ENCODE data around the gene ZNF189.
A peak's percentile ranks its signal among the peaks of the same experiment; 100 is the strongest.

The ZNF189 gene

GRCh38 chr9:101398068-101398929 lies at the start of gene ZNF189, which contains the start of gene MRPL50:
ZNF189 (plus strand) TSS chr9:101398851; CDS start chr9:101399157, 306 bp downstream.
MRPL50 (minus strand) TSS chr9:101398618; CDS start chr9:101398592, 26 bp downstream.
- peak; percentile 98 for DNase-seq

GRCh38 chr9:101350285-101350684 lies 48.4 kb upstream of the ZNF189 start:
- DNase-seq, result no peak

DNA sequence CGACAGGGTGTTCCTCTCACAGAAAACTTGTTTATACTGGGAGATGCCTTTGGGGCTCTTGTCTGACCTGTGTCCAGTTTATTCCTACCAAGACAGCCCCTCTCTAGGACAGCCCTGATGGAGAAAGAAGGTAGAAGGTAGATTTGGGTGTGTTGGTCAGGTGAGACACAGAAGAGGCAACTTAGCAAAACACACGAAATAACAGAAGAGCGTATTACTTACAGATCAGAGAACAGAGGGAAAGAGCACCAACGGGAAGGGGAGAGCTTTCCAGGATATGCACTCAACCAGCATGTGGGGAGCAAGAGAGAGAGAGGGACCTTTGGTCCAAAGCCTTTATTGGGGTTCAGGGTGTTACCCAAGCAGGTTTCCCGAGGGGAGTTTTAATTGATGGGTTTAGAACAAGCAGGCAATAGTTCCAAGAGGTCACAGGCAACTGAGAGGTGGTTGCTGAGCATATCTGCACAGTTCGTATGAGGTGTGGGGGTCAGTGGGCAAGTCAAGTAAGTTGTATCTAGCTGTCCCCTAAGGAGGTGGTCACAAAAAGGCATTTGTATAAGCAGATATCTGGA lies 45.7 kb upstream of the ZNF189 start:
- no peak for DNase-seq

GRCh38 chr9:101353683-101354082 lies 45.0 kb upstream of the ZNF189 start:
- DNase-seq, result no peak

GRCh38 chr9:101354143-101354764 lies 44.4 kb upstream of the ZNF189 start:
- no peak for DNase-seq

DNA sequence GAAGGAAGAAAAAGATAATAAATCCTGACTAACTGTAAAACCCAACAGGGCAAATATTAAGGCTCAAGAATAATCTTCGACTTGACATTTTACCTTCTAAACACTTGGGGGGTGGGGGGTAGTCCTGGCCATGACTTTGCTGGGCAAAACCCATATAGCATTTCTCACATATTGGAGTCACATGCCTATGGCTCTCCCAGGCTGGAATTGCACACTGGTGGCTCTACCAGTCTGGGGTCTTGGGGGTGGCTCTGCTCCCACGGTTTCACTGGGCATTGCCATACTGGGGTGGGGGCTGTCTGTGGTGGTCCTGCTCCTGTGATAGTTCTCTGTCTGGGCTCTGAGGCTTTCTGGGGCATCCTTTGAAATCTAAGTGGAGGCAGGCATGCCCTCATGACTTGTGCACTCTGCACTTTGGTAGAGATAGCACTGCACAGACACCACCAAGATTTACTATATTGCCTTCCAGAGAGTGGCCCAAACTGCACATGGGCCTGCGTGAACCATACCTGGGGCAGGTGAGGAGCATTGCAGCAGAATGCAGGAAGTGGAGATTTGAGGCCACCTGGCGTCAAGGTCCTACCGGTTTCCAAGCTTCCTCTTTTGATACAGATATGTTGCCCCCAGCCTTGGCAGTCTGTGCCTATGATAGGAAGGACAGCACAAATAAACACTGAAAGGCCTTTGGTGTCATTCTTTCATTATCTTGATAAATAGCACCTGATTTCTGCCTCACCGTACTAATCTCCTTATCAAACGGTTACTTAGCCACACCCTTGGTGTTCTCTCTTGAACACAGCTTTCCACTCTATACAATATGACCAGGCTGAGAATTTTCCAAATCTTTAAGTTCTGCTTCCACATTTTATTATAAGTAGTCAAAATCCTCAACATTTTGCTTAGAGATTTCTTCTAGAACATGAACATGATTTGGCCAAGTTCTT lies 43.6 kb upstream of the ZNF189 start:
- no peak for DNase-seq

DNA sequence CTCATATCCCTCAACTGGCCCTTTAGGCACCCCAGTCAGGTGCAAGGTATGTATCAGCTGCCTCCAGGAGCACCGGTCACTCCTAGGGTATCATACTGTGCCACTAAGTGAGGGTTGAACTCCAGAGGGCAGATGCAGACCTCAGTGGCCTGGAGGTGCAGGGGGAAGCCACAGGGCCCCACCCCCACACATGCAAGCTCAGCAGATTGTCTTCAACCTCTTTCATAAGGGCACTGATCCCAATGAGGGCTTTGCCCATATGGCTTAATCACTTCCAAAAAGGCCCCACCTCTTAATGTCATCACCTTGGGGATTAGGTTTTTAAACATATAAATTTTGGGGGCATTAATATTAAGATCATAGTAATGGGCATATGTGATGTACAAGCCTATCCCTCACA lies 42.0 kb upstream of the ZNF189 start:
- DNase-seq, result no peak

DNA sequence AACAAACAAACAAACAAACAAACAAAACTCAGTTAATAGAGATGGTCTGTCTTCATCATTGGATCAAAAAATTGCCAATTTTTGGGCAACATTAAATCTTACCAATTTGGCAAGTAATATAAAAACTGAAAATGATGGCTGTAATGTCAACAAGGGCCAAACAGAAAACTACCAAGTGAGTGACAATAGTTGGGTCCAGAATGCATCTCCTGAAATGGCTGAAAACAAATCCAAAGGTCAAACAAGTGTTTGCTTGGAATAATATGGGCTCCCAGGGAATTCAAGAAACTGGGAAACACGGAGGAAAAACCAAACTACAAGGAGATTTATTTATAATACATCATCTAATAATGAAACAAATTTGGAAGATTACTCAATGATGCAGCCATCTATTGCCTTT lies 39.0 kb upstream of the ZNF189 start:
- DNase-seq, result no peak

- DNase-seq, result no peak
Measured at GRCh38 chr9:101360647-101361046, 38.0 kb upstream of the ZNF189 start.

- DNase-seq, result no peak
Measured at GRCh38 chr9:101362450-101362849, 36.2 kb upstream of the ZNF189 start.

GRCh38 chr9:101365181-101365580 lies 33.5 kb upstream of the ZNF189 start:
- no peak for DNase-seq

DNA sequence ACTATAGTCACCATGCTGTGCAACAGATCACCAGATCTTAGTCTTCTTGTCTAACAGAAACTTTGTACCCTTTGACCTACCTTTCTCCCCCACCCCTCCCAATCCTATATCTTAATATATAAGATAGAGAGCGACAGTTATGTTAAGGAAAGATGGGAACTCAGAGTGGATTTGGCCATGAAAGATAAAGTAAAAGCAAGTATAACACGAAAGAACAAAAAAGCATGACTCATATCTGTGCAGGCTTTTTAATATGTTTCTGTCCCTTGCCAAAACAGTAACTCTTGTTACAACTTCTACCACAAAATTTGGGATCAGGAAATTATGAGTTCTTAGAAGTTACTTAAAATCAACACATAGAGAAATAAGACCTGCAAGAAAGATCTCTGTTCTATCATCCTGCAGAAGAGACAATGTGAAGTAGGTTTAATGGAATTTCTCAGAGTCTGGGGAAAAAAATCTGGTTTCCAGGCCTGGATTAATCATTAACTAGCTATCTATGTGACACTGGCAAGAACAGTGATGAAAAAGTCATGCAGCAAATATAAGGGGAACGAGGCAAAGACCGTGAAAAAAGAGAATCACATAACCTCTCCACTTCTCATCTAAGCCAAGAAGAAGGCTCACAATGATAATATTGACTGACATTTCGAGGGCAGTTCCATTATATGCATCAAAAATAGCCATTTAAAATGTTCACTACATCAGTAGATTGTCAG lies 32.5 kb upstream of the ZNF189 start:
- no peak for DNase-seq

DNA sequence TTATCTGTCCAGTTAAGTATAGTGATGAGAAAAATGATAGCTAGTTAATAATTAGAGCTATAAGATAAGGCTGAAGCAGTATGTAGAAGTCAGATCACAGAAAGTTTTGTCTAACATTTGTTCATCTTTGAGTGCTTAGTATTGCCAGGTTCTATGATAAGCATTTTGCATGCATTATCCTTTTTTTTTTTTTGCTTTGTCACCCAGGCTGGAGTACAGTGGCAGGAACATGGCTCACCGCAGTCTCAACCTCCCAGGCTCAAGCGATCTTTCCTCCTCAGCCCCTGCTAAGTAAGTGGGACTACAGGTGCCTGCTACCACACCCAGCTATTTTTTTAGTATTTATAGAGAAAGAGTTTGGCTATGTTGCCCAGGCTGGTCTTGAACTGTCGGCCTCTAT lies 31.3 kb upstream of the ZNF189 start:
- DNase-seq, result no peak

GRCh38 chr9:101369286-101369685 lies 29.4 kb upstream of the ZNF189 start:
- DNase-seq, result no peak

GRCh38 chr9:101369884-101370531 lies 28.6 kb upstream of the ZNF189 start:
- DNase-seq, result no peak

- DNase-seq, result no peak
Measured at GRCh38 chr9:101371813-101372212, 26.8 kb upstream of the ZNF189 start.

DNA sequence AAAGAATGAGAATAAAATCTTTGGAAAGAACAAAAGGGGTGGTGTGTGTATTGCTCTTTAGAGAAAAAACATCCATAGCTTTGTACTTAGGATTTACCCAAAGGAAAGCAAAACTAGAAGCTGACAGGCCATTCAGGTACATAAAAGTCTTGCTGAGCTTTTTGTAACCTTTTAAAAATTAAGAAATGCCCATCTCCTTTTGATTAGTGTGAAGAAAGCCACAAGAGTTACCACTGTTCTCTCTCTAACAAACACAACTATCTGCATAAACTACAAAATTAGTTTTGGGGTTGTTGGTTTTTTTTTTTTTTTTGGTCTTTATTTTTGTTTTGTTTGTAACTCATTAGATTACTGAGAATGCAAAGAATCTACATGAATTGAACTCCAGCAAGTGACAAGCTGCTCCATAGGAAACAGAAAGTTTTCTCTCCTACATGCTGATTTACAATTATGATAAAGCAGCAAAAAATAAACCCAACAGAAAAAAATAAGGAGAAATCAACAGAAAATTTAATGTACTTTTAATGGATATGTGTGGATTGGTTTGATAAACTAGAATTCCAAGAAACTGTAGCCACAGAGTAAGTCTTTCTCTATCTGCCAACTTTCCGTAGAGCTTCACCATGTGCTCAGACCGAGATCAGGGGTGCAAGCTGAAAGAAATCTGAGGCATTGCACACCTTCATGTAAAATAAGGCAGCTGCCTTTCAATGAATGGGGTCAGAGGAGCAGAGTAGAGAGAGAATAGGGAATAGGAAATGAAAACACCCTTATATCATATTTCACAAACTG lies 26.1 kb upstream of the ZNF189 start:
- no peak for DNase-seq

GRCh38 chr9:101375546-101375945 lies 23.1 kb upstream of the ZNF189 start:
- DNase-seq, result no peak

- DNase-seq, result no peak
Measured at GRCh38 chr9:101376111-101376848, 22.4 kb upstream of the ZNF189 start.

DNA sequence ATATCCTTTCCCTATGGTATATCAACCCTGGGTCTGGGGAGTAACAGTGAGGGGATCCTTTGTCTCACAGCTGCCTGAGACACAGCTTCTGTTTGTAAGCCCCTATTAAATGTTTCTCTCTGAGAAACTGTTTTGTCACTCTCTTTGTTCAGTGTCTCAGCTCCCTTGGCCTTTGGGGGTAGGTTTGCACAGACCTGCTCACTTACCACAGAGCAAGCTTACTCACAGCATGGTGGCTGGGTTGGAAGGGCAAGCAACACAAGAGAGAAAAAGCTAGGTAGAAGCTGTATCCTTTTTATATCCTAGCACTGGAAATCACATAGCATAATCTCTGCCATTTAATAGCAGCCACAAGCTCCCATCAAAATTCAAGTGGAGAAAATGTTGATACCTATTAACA lies 18.4 kb upstream of the ZNF189 start:
- no peak for DNase-seq

Data from activated CD4-positive, alpha-beta T cell treated with anti-CD3 and anti-CD28 coated beads, Interleukin-2, Interleukin-6, amounts not matched to agents 100 ng/mL and 50 ng/mL, durations not matched to agents 16 hours and 8 hours (primary cell).